Naive thymus-derived CD8-positive, alpha-beta T cell (primary cell): ENCODE measurements around the gene SCP2. TPM values are rescaled to one million over a fixed set of nuclear protein-coding genes. Genes with fewer than 3 reads are reported as not detected.

Experiments used
- ATAC-seq, 2 donors: fragments of 150-1000 bp; cut with Tn5 transposase in 1 of 2; sonication (Bioruptor Pico), chemical (Tn5 transposase) in 1 of 2; 1 replicate in 1 of 2; 2 replicates in 1 of 2; pipeline ENCODE4 v1.10.0; 2021; ENCODE audit warnings: mild to moderate bottlenecking in 2 of 2, moderate library complexity in 2 of 2
- POLR2A ChIA-PET: fragments of 350-600 bp; sonication (Branson Sonifier 250); formaldehyde crosslinking; loops from one replicate; lab custom pipeline; 2021; ENCODE audit warnings: antibody characterized with exemption; lab: Charles Lee
- DNase-seq, 10 donors: peaks; one replicate each; pipeline versions ENCODE4 v3.0.0 to v3.0.0-alpha.2; 2020 to 2022
- H3K27ac Mint-ChIP-seq, 10 donors: one replicate each; pipeline ENCODE4 v1.8.0; 2020 to 2022; ENCODE audit warnings: mild to moderate bottlenecking in 10 of 10, mixed read lengths in 10 of 10, moderate library complexity in 4 of 10, inconsistent platforms in 1 of 10
- H3K27me3 Mint-ChIP-seq, 5 donors: one replicate each; pipeline ENCODE4 v1.8.0; 2021 to 2022; ENCODE audit warnings: mixed read lengths in 5 of 5
- H3K36me3 Mint-ChIP-seq, 3 donors: one replicate each; pipeline ENCODE4 v1.8.0; 2020 to 2022; ENCODE audit warnings: mixed read lengths in 3 of 3, mild to moderate bottlenecking in 2 of 3, inconsistent platforms in 1 of 3
- H3K4me1 Mint-ChIP-seq, 4 donors: one replicate each; pipeline ENCODE4 v1.8.0; 2021 to 2022; ENCODE audit warnings: mixed read lengths in 4 of 4
- H3K4me3 Mint-ChIP-seq, 10 donors: one replicate each; pipeline ENCODE4 v1.8.0; 2020 to 2022; ENCODE audit warnings: mild to moderate bottlenecking in 10 of 10, mixed read lengths in 10 of 10, moderate library complexity in 6 of 10, inconsistent platforms in 1 of 10
- H3K9me3 Mint-ChIP-seq, 9 donors: one replicate each; pipeline ENCODE4 v1.8.0; 2020 to 2022; ENCODE audit warnings: mixed read lengths in 9 of 9, mild to moderate bottlenecking in 3 of 9, inconsistent platforms in 1 of 9, moderate library complexity in 1 of 9
- microRNA-seq: library from miRNA; unstranded; fragments of <30 nt; microRNA quantifications from one replicate; pipeline ENCODE4 v1.2.0, GENCODE V29; 2022; ENCODE audit warnings: borderline microRNAs expressed
- polyA plus RNA-seq, 3 donors: library from polyadenylated mRNA; unstranded; fragments of 300-500 nt; fragmentation: Illumina TruSeq; gene quantifications; one replicate each; pipeline ENCODE4 v1.2.3, GENCODE V29; 2021
- total RNA-seq, 8 experiments: library from RNA in 2 of 8; stranded (reverse) in 2 of 8; gene quantifications; one replicate each; pipeline ENCODE4 v1.2.3 and lab custom pipeline; 2021 to 2026

SCP2 gene
- total and polyA plus RNA-seq, 5 experiments from 2014 or later: 44.9 to 167 (median 117) TPM

DNA sequence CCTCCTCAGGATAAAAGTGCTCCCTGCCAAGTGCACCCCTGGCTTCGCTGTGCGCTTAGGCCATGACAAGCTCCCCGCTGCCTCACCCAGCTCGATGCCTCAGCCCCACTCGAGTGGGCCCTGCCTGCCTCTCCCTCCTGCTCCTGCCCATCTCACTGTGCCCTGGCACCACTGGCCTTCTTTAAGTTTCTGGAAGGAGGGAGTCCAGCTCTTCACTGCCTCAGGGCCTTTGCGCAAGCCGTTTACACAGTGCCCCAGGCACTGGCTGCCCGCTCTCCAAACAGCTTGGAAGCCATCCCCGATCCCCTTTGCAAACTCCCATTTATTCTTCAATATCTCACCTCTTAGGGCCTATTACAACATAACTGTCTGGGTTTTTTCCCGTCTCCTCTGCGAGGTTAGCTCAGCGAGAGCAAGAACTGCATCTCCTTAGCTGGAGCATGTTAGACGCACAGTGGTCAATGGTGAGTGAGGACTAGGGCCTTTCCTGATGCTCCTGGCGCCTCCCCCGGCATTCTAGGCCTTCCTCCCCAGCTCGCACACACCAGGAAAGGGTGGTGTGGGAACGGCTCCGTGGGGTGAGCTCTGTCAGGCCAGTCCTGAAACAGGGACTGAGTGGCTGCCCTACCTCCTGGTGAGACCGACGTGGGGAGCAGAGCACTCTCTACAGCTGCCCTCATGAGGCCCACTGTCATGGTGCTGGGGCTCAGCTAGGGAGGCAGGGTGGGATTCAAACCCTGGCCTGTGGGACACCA is 166.9 kb downstream of the SCP2 start:
- Mint-ChIP-seq H3K4me3 (no peak overlapping the region), H3K36me3 (no peaks in the 10 kb centered on the region), H3K27ac (peak overlapping the region in 1 of 10 donors; percentile 37), H3K4me1 (peaks cover 0 to 3% (median 0%) of the 10 kb centered on the region in 4 donors), H3K9me3 (no peaks in the 10 kb centered on the region), H3K27me3 (peaks cover 0 to 3% (median 0%) of the 10 kb centered on the region in 5 donors)
- POLR2A ChIA-PET: no interaction called here
- no peak for DNase-seq
- no peak for ATAC-seq

DNA sequence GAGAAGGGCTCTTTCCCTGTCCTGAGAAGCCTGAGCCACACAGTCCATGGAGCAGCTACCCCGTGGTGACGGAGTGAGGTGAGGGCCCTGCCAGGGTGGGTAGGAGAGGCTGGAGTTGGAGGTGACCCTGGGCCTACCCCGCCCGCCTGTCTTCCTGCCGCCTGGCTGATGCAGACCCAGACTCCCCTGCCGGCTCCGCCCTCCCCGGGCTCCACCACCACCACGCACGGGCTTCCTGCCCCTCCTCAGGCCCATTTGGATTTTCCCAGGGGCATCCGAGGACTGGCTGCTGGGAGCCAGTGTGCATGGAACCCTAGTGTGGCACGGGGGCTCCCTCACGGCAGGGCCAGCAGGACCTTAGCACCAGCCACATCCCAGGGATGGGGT is 167.4 kb downstream of the SCP2 start:
- peaks cover 0 to 3% (median 0%) of the 10 kb centered on the region in 4 donors for H3K4me1 Mint-ChIP-seq
- H3K9me3 Mint-ChIP-seq: no peaks in the 10 kb centered on the region
- H3K27ac Mint-ChIP-seq: peak overlapping the region in 1 of 10 donors; percentile 37
- no peaks in the 10 kb centered on the region for H3K36me3 Mint-ChIP-seq
- no peak overlapping the region for H3K4me3 Mint-ChIP-seq
- no peak for ATAC-seq
- H3K27me3 Mint-ChIP-seq: peaks cover 0 to 3% (median 0%) of the 10 kb centered on the region in 5 donors
- no peak for DNase-seq
- POLR2A ChIA-PET: no interaction called here

Small RNAs within 50 kb of the gene (microRNA-seq; reads per million reads assigned to microRNA genes)
- gene MIR1273F (not detected), gene MIR1273G (not detected), gene MIR5095 (not detected)

Other genes starting within 250 kb of the SCP2 start
- gene COA7, start 228.9 kb upstream of the SCP2 start, total RNA-seq: 1 to 10 TPM; 2.4 to 3.0 TPM
- gene COA7, start 228.9 kb upstream of the SCP2 start, polyA plus RNA-seq: 1 to 10 TPM; 3.1 to 4.2 (median 3.9) TPM
- 10 to 100 TPM; 23.6 to 25.9 TPM for gene ZYG11B, start 200.8 kb upstream of the SCP2 start, total RNA-seq
- gene ZYG11B, start 200.8 kb upstream of the SCP2 start, polyA plus RNA-seq: 10 to 100 TPM; 12.3 to 14.9 (median 12.5) TPM
- not detected for gene ZYG11A, start 84.5 kb upstream of the SCP2 start, total RNA-seq
- gene ZYG11A, start 84.5 kb upstream of the SCP2 start, polyA plus RNA-seq: under 1 TPM in 1 of 3 donors, not detected in 2; 0.05 TPM
- 100 to 1,000 TPM; 162 to 172 TPM for gene ECHDC2, start 5.5 kb upstream of the SCP2 start, total RNA-seq
- 10 to 100 TPM; 19.4 to 32.6 (median 23.9) TPM for gene ECHDC2, start 5.5 kb upstream of the SCP2 start, polyA plus RNA-seq
- not detected for gene PODN, start 134.9 kb downstream of the SCP2 start, total RNA-seq
- under 1 TPM in 1 of 3 donors, not detected in 2; 0.35 TPM for gene PODN, start 134.9 kb downstream of the SCP2 start, polyA plus RNA-seq
- not detected for gene SLC1A7, start 215.4 kb downstream of the SCP2 start, total RNA-seq
- not detected for gene SLC1A7, start 215.4 kb downstream of the SCP2 start, polyA plus RNA-seq